Common myeloid progenitor, CD34-positive (primary cell): ENCODE measurements around the gene UBALD1.

Experiments
- CTCF ChIA-PET: fragments of 350-600 bp; sonication (Branson Sonifier 250); formaldehyde crosslinking; loops from one replicate; lab custom pipeline; 2021; ENCODE audit warnings: antibody characterized with exemption; lab: Charles Lee
- POLR2A ChIA-PET: fragments of 350-600 bp; sonication (Branson Sonifier 250); formaldehyde crosslinking; loops from one replicate; lab custom pipeline; 2021; ENCODE audit warnings: antibody characterized with exemption; lab: Charles Lee
- DNase-seq, 3 donors: peaks; one replicate each; pipeline versions ENCODE4 v3.0.0 to v3.0.0-alpha.2; 2013
- H3K27ac ChIP-seq, 2 experiments: 1 replicate in 1 of 2; 2 replicates in 1 of 2; pipeline ENCODE4 v1.7.0; 2013; ENCODE audit warnings: inconsistent platforms in 2 of 2, low read length in 2 of 2, mild to moderate bottlenecking in 2 of 2, low read depth in 1 of 2, moderate library complexity in 1 of 2; ENCODE audit not compliant: severe bottlenecking in 2 of 2, insufficient read depth in 1 of 2, poor library complexity in 1 of 2
- H3K27me3 ChIP-seq, 5 experiments: replicated peaks in 2 of 5; 1 replicate in 3 of 5; 2 replicates in 2 of 5; pipeline versions ENCODE4 v1.6.1 to v1.7.0; 2013; ENCODE audit warnings: low read length in 4 of 5, mild to moderate bottlenecking in 2 of 5, moderate library complexity in 2 of 5, inconsistent platforms in 1 of 5; ENCODE audit not compliant: insufficient read depth in 5 of 5, control insufficient read depth in 4 of 5
- H3K36me3 ChIP-seq, 4 experiments: 1 replicate in 2 of 4; 2 replicates in 2 of 4; pipeline versions ENCODE4 v1.6.1 to v1.7.0; 2013; ENCODE audit warnings: low read length in 3 of 4, control low read depth in 1 of 4, mild to moderate bottlenecking in 1 of 4; ENCODE audit not compliant: control insufficient read depth in 4 of 4, insufficient read depth in 4 of 4
- H3K4me1 ChIP-seq, 4 experiments: 1 replicate in 3 of 4; 2 replicates in 1 of 4; pipeline versions ENCODE4 v1.6.1 to v1.7.1; 2013; ENCODE audit warnings: low read length in 3 of 4, mild to moderate bottlenecking in 3 of 4, control low read depth in 1 of 4, inconsistent platforms in 1 of 4, moderate library complexity in 1 of 4; ENCODE audit not compliant: control insufficient read depth in 4 of 4, insufficient read depth in 4 of 4; ENCODE audit errors: control extremely low read depth in 1 of 4
- H3K4me3 ChIP-seq, 7 experiments: 1 replicate in 4 of 7; 2 replicates in 3 of 7; pipeline versions ENCODE4 v1.5.1 to v1.7.0; 2013; ENCODE audit warnings: mild to moderate bottlenecking in 7 of 7, low read length in 6 of 7, moderate library complexity in 6 of 7, inconsistent platforms in 2 of 7, low read depth in 2 of 7, control low read depth in 1 of 7; ENCODE audit not compliant: insufficient read depth in 4 of 7, control insufficient read depth in 1 of 7; ENCODE audit errors: extremely low read depth in 1 of 7
- H3K9me3 ChIP-seq, 5 experiments: 1 replicate in 4 of 5; 2 replicates in 1 of 5; pipeline versions ENCODE4 v1.6.1 to v1.7.1; 2013; ENCODE audit warnings: low read length in 4 of 5, mild to moderate bottlenecking in 2 of 5, inconsistent platforms in 1 of 5, low read depth in 1 of 5, moderate library complexity in 1 of 5; ENCODE audit not compliant: control insufficient read depth in 4 of 5, insufficient read depth in 2 of 5; ENCODE audit errors: control extremely low read depth in 1 of 5
- WGBS: methylation state at CpG from one replicate; pipeline ENCODE4 v1.1.5; 2013; ENCODE audit not compliant: insufficient coverage; 5-methylcytosine and 5-hydroxymethylcytosine counted together

Gene UBALD1

DNA sequence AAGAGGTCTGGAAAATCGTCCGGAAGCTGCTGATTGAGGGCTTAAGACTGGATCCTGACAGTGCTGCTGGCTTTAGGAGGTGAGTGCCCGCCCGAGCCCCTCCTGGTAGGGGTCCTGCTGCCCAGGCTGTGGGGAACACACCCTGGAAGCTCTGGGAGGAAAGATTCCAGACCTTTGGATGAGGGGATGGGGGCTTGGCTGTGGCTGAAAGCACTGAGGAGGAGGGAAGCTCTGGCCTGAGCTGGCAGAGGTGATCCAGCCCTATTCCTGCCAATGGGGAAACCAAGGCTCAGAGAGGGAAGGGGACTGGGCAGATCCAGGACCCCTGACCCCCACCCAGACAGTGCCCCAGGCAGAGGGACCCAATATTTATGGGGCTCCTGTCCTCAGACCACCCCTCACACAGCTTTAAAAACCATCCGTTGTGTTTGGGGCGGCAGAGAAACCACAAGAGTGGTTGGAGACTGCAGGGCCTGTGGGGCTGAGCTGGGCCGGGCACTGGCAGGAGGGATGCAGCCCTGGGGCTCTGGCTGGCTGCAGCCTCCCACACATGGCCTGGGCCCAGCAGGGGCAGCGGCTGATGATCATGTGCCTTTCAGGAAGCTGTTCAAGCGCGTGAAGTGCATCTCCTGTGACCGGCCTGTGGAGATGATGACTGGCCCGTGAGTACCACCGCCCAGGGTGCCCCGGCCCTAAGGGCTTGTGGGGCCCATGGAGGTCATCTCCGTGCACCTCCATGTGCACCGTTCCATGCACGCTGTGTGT, 22.8 kb downstream of the UBALD1 start:
- CTCF ChIA-PET = interaction anchor here (0.6 to 1.7 kb wide), 7 partner anchors 11 to 84 kb away, joined by 3 to 5 read pairs (median 3); no protein-coding TSS in a partner anchor
- Histone ChIP-seq H3K36me3 (no peaks in the 10 kb centered on the region), H3K27me3 (peaks cover 0 to 1% (median 0%) of the 10 kb centered on the region in 5 experiments), H3K9me3 (peaks cover 0 to 7% (median 6%) of the 10 kb centered on the region in 5 experiments), H3K4me3 (no peak overlapping the region), H3K27ac (no peak overlapping the region), H3K4me1 (no peaks in the 10 kb centered on the region)
- WGBS = 92% methylated on average over 16 of the region's 17 CpGs
- no peak for DNase-seq
- POLR2A ChIA-PET = no interaction called here

GRCh38 chr16:4591191-4591590, 23.5 kb downstream of the UBALD1 start:
- ChIA-PET POLR2A (no interaction called here), CTCF (interaction anchor here (0.9 to 1.7 kb wide), 3 partner anchors 10 to 35 kb away, joined by 3 to 5 read pairs (median 4); no protein-coding TSS in a partner anchor)
- no peaks in the 10 kb centered on the region for H3K4me1 ChIP-seq
- 67% methylated on average over 1 of the region's 6 CpGs for WGBS
- no peak for DNase-seq
- H3K9me3 ChIP-seq = peaks cover 0 to 7% (median 6%) of the 10 kb centered on the region in 5 experiments
- H3K36me3 ChIP-seq = no peaks in the 10 kb centered on the region
- no peak overlapping the region for H3K4me3 ChIP-seq
- peaks cover 0 to 8% (median 0%) of the 10 kb centered on the region in 5 experiments for H3K27me3 ChIP-seq
- no peak overlapping the region for H3K27ac ChIP-seq

GRCh38 chr16:4588961-4589360, 25.7 kb downstream of the UBALD1 start:
- ChIA-PET CTCF (interaction anchor here (1.1 to 5.2 kb wide), 2 partner anchors 38 to 79 kb away, joined by 3 to 105 read pairs; no protein-coding TSS in a partner anchor), POLR2A (interaction anchor here (0.8 kb wide), 1 partner anchor 21 kb away, joined by 3 read pairs; no protein-coding TSS in a partner anchor)

DNA sequence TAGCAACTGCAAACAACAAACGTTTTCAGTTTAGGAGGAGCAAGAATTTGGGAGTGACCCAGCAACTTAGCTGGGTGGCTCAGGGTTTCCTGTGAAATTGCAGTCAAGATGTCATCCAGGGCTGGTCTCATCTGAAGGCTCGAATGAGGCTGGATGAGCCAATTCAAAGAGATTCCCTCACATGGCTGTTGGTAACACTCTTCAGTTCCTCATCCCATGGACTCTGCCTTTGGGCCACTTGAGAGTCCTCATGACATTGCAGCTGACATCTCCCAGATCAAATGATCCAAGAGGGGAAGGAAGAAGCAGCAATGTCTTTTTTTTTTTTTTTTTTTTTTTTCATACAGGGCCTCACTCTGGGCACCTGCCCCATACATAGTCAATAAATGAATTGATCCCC, 26.3 kb downstream of the UBALD1 start:
- peaks cover 0 to 2% (median 0%) of the 10 kb centered on the region in 4 experiments for H3K4me1 ChIP-seq
- CTCF ChIA-PET = interaction anchor here (1.1 to 5.2 kb wide), 3 partner anchors 32 to 78 kb away, joined by 3 to 105 read pairs (median 3); partner anchors contain the start of gene C16orf96
- POLR2A ChIA-PET = interaction anchor here (0.8 kb wide), 1 partner anchor 22 kb away, joined by 3 read pairs; no protein-coding TSS in a partner anchor
- DNase-seq = no peak
- peaks cover 0 to 11% (median 0%) of the 10 kb centered on the region in 5 experiments for H3K27me3 ChIP-seq
- no peaks in the 10 kb centered on the region for H3K36me3 ChIP-seq
- no peak overlapping the region for H3K4me3 ChIP-seq
- H3K9me3 ChIP-seq = peaks cover 0 to 7% (median 6%) of the 10 kb centered on the region in 5 experiments
- no peak overlapping the region for H3K27ac ChIP-seq
- 88% methylated on average over 1 of the region's 2 CpGs for WGBS

More at GRCh38 chr16:4588961-4589360, 25.7 kb downstream of the UBALD1 start:
- WGBS = 100% methylated on average over 3 of the region's 6 CpGs
- DNase-seq = no peak
- H3K27ac ChIP-seq = no peak overlapping the region
- H3K27me3 ChIP-seq = peaks cover 0 to 11% (median 0%) of the 10 kb centered on the region in 5 experiments
- H3K4me1 ChIP-seq = peaks cover 0 to 2% (median 0%) of the 10 kb centered on the region in 4 experiments
- no peaks in the 10 kb centered on the region for H3K36me3 ChIP-seq
- H3K9me3 ChIP-seq = peaks cover 0 to 7% (median 6%) of the 10 kb centered on the region in 5 experiments
- no peak overlapping the region for H3K4me3 ChIP-seq

DNA sequence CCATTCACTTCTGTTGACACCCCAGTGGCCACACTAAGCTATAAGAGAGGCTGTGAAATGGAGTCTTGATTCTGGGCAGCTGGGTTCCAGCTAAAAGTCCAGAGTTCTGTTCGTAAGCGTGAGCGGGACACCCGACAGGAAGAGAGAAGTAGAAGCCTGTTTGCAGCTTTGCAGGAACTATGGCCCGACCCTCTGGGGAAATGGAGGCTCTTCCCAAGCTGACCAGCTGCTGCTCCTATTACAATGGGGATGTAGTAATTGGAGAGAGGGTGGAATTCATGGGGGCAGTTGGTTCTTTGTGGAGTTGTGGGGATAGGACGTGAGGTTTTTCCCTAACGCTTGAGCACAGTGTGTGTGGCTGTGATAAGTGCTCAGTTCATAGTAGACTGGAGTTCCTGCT, 28.4 kb downstream of the UBALD1 start:
- H3K36me3 ChIP-seq = no peaks in the 10 kb centered on the region
- WGBS = 84% methylated on average over 6 of the region's 7 CpGs
- peaks cover 0 to 2% (median 0%) of the 10 kb centered on the region in 4 experiments for H3K4me1 ChIP-seq
- peaks cover 0 to 11% (median 0%) of the 10 kb centered on the region in 5 experiments for H3K27me3 ChIP-seq
- H3K27ac ChIP-seq = no peak overlapping the region
- peaks cover 0 to 7% (median 6%) of the 10 kb centered on the region in 5 experiments for H3K9me3 ChIP-seq
- POLR2A ChIA-PET = interaction anchor here (1.3 kb wide), 1 partner anchor 79 kb away, joined by 3 read pairs; no protein-coding TSS in a partner anchor
- CTCF ChIA-PET = interaction anchor here (0.8 to 5.2 kb wide), 21 partner anchors 8 to 110 kb away, joined by 3 to 105 read pairs (median 5); partner anchors contain the start of gene HMOX2
- H3K4me3 ChIP-seq = no peak overlapping the region
- no peak for DNase-seq

DNA sequence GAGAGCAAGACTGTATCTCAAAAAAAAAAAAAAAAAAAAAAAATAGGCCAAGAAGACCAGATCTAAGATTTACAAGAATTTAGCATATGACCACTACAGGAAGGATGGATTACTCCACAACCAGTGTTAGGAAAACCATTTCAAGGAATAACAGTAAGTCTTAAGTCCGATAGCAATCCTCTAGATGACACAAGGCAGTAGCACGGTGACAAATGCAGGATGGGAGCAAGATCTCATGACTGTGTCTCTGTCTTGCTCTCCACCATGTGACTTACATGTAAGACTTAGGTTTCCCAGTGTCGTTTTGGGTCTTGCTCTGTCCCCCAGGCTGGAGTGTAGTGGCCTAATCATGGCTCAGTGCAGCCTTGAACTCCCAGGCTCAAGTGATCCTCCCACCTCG, 30.8 kb downstream of the UBALD1 start:
- WGBS = 93% methylated on average over 3 of the region's 4 CpGs
- POLR2A ChIA-PET = no interaction called here

More for the DNA sequence above, 30.8 kb downstream of the UBALD1 start:
- no peak for DNase-seq
- Histone ChIP-seq H3K4me3 (no peak overlapping the region), H3K27ac (no peak overlapping the region), H3K9me3 (peaks cover 0 to 7% (median 6%) of the 10 kb centered on the region in 5 experiments), H3K4me1 (peaks cover 0 to 2% (median 0%) of the 10 kb centered on the region in 4 experiments), H3K27me3 (peaks cover 0 to 11% (median 0%) of the 10 kb centered on the region in 5 experiments), H3K36me3 (no peaks in the 10 kb centered on the region)
- CTCF ChIA-PET = interaction anchor here (0.7 to 5.2 kb wide), 3 partner anchors 15 to 74 kb away, joined by 3 to 105 read pairs (median 3); no protein-coding TSS in a partner anchor
